Stomach smooth muscle (tissue), 2 donors: ENCODE measurements around the gene MERTK.
"Not testable (repeated sequence)": the region's sequence is repeated elsewhere in the genome, so short reads cannot be mapped to it uniquely, and the experiment has no call there.

Experiments
- H3K27ac ChIP-seq: one replicate; pipeline ENCODE4 v1.7.0; 2013; ENCODE audit warnings: mild to moderate bottlenecking, low read length, inconsistent platforms
- H3K27me3 ChIP-seq, 2 donors: one replicate each; pipeline ENCODE4 v1.7.0; 2013; ENCODE audit warnings: low read length in 2 of 2; ENCODE audit not compliant: insufficient read depth in 2 of 2, control insufficient read depth in 1 of 2
- H3K36me3 ChIP-seq, 2 donors: one replicate each; pipeline ENCODE4 v1.7.0; 2013; ENCODE audit warnings: low read length in 2 of 2; ENCODE audit not compliant: control insufficient read depth in 2 of 2, insufficient read depth in 2 of 2
- H3K4me1 ChIP-seq: one replicate; pipeline ENCODE4 v1.7.0; 2013; ENCODE audit warnings: low read length; ENCODE audit not compliant: control insufficient read depth, insufficient read depth
- H3K4me3 ChIP-seq, 2 donors: one replicate each; pipeline ENCODE4 v1.7.0; 2013; ENCODE audit warnings: low read length in 2 of 2
- H3K9ac ChIP-seq, 2 donors: one replicate each; pipeline ENCODE4 v1.7.0; 2013; ENCODE audit warnings: low read length in 2 of 2, mild to moderate bottlenecking in 1 of 2
- H3K9me3 ChIP-seq, 2 donors: one replicate each; pipeline ENCODE4 v1.7.0; 2013; ENCODE audit warnings: low read length in 2 of 2; ENCODE audit not compliant: control insufficient read depth in 2 of 2
- donor health status: healthy.
- donor health status: Pancreatic carcinoma.

MERTK gene

GRCh38 chr2:111963086-111963485 is 64.7 kb downstream of the MERTK start:
- not testable (repeated sequence) for H3K4me1 ChIP-seq, H3K27me3 ChIP-seq, H3K4me3 ChIP-seq, H3K9me3 ChIP-seq, H3K9ac ChIP-seq, H3K36me3 ChIP-seq, H3K27ac ChIP-seq

GRCh38 chr2:111963508-111963907 is 65.1 kb downstream of the MERTK start:
- H3K36me3 ChIP-seq, H3K9ac ChIP-seq, H3K4me3 ChIP-seq, H3K9me3 ChIP-seq, H3K27me3 ChIP-seq, H3K27ac ChIP-seq, H3K4me1 ChIP-seq: not testable (repeated sequence)

- peaks cover 2% of the 10 kb centered on the region for H3K4me1 ChIP-seq
- no peaks in the 10 kb centered on the region for H3K27me3 ChIP-seq
- no peak overlapping the region for H3K9ac ChIP-seq
- no peaks in the 10 kb centered on the region for H3K9me3 ChIP-seq
- peaks cover 11 to 14% of the 10 kb centered on the region in 2 donors for H3K36me3 ChIP-seq
- H3K4me3 ChIP-seq = no peak overlapping the region
- no peak overlapping the region for H3K27ac ChIP-seq
These were observed 66.7 kb downstream of the MERTK start for GRCh38 chr2:111965062-111965461.

GRCh38 chr2:111966241-111966640 is 67.8 kb downstream of the MERTK start:
- Histone ChIP-seq H3K9ac (no peak overlapping the region), H3K27me3 (no peaks in the 10 kb centered on the region), H3K27ac (no peak overlapping the region), H3K9me3 (no peaks in the 10 kb centered on the region), H3K4me1 (peaks cover 2% of the 10 kb centered on the region), H3K4me3 (no peak overlapping the region), H3K36me3 (peaks cover 11 to 14% of the 10 kb centered on the region in 2 donors)

- no peak overlapping the region for H3K4me3 ChIP-seq
- no peak overlapping the region for H3K27ac ChIP-seq
- H3K9ac ChIP-seq = no peak overlapping the region
- no peaks in the 10 kb centered on the region for H3K27me3 ChIP-seq
- H3K4me1 ChIP-seq = peaks cover 2% of the 10 kb centered on the region
- no peaks in the 10 kb centered on the region for H3K9me3 ChIP-seq
- peaks cover 11 to 14% of the 10 kb centered on the region in 2 donors for H3K36me3 ChIP-seq
These were observed 68.6 kb downstream of the MERTK start for GRCh38 chr2:111967018-111967417.

- Histone ChIP-seq H3K4me3 (no peak overlapping the region), H3K4me1 (peaks cover 3% of the 10 kb centered on the region), H3K27ac (no peak overlapping the region), H3K9me3 (no peaks in the 10 kb centered on the region), H3K36me3 (peaks cover 13 to 17% of the 10 kb centered on the region in 2 donors), H3K27me3 (no peaks in the 10 kb centered on the region), H3K9ac (no peak overlapping the region)
These were observed 72.0 kb downstream of the MERTK start for GRCh38 chr2:111970453-111970852.

GRCh38 chr2:111972955-111973565 is 74.7 kb downstream of the MERTK start:
- Histone ChIP-seq H3K27ac (no peak overlapping the region), H3K27me3 (no peaks in the 10 kb centered on the region), H3K4me1 (peaks cover 3% of the 10 kb centered on the region), H3K4me3 (no peak overlapping the region), H3K9ac (no peak overlapping the region), H3K9me3 (no peaks in the 10 kb centered on the region), H3K36me3 (peaks cover 11 to 16% of the 10 kb centered on the region in 2 donors)

- Histone ChIP-seq H3K27ac (no peak overlapping the region), H3K9ac (no peak overlapping the region), H3K27me3 (no peaks in the 10 kb centered on the region), H3K4me1 (peaks cover 3% of the 10 kb centered on the region), H3K9me3 (no peaks in the 10 kb centered on the region), H3K4me3 (no peak overlapping the region), H3K36me3 (peaks cover 11 to 14% of the 10 kb centered on the region in 2 donors)
These were observed 75.3 kb downstream of the MERTK start for GRCh38 chr2:111973701-111974100.

DNA sequence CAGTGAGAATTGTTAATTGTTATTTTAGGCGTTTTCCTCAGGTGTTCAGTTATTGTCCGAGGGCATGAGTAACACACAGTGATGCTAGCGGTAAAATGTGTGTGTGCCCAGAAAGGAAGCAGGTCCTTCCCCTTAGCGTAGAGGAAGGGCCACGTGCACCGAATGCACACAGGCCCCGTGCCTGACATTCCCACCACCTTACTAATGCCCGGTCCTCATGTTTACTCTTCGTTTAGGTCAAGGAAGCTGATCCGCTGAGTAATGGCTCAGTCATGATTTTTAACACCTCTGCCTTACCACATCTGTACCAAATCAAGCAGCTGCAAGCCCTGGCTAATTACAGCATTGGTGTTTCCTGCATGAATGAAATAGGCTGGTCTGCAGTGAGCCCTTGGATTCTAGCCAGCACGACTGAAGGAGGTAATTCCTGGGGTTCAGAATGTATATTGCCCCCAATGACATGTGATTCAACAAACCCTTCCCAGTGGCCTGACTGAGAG is 76.7 kb downstream of the MERTK start:
- Histone ChIP-seq H3K27ac (no peak overlapping the region), H3K36me3 (peaks cover 6 to 9% of the 10 kb centered on the region in 2 donors), H3K4me3 (no peak overlapping the region), H3K27me3 (no peaks in the 10 kb centered on the region), H3K4me1 (peaks cover 3% of the 10 kb centered on the region), H3K9ac (no peak overlapping the region), H3K9me3 (no peaks in the 10 kb centered on the region)

- Histone ChIP-seq H3K4me3 (no peak overlapping the region), H3K4me1 (peaks cover 3% of the 10 kb centered on the region), H3K9ac (no peak overlapping the region), H3K9me3 (no peaks in the 10 kb centered on the region), H3K36me3 (peaks cover 6 to 9% of the 10 kb centered on the region in 2 donors), H3K27ac (no peak overlapping the region), H3K27me3 (no peaks in the 10 kb centered on the region)
These were observed 77.4 kb downstream of the MERTK start for GRCh38 chr2:111975819-111976218.

DNA sequence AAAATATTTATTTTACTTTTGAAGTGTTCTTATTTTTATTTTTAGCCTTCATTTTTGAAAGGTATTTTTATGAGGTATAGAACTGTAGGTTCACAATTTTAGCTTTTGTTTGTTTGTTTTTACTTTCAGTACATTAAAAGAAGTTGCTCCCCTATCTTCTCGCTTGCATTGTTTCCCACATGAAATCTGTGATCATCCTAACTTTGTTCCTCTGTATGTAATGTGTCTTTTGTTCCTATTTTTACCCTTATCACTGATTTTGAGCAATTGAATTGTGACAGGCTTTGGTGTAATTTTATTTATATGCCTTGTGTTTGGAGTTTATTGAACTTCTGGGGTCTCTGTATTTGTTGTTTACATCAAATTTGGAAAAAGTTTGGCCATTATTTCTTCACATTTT is 78.8 kb downstream of the MERTK start:
- Histone ChIP-seq H3K4me1 (peaks cover 3% of the 10 kb centered on the region), H3K27ac (no peak overlapping the region), H3K4me3 (no peak overlapping the region), H3K9me3 (no peaks in the 10 kb centered on the region), H3K27me3 (no peaks in the 10 kb centered on the region), H3K36me3 (peaks cover 6 to 9% of the 10 kb centered on the region in 2 donors), H3K9ac (no peak overlapping the region)
